Measurements from ENCODE around the gene ALK.

ALK gene

GRCh38 chr2:29212009-29212408 is 709.4 kb downstream of the ALK start:
- no peak for DNase-seq

GRCh38 chr2:29209551-29209950 is 711.8 kb downstream of the ALK start:
- DNase-seq = no peak

- no peak for DNase-seq
Measured at GRCh38 chr2:29207352-29208148, 713.8 kb downstream of the ALK start.

GRCh38 chr2:29206941-29207340 is 714.4 kb downstream of the ALK start:
- DNase-seq = no peak

- DNase-seq = no peak
Measured at GRCh38 chr2:29202819-29203495, 718.4 kb downstream of the ALK start.

GRCh38 chr2:29201979-29202378 is 719.4 kb downstream of the ALK start:
- no peak for DNase-seq

- DNase-seq = peak; percentile 68 to 82
Measured at GRCh38 chr2:29196792-29197788, 724.3 kb downstream of the ALK start.

- DNase-seq = no peak
Measured at GRCh38 chr2:29195796-29196195, 725.6 kb downstream of the ALK start.

GRCh38 chr2:29193681-29194080 is 727.7 kb downstream of the ALK start:
- DNase-seq = no peak

- no peak for DNase-seq
Measured at GRCh38 chr2:29193111-29193510, 728.3 kb downstream of the ALK start.

GRCh38 chr2:29192526-29192925 is 728.9 kb downstream of the ALK start:
- no peak for DNase-seq

- no peak for DNase-seq
Measured at GRCh38 chr2:29191817-29192216, 729.6 kb downstream of the ALK start.

- peak in 1 of 2 donors; percentile 14 for DNase-seq
Measured at GRCh38 chr2:29189052-29189451, 732.3 kb downstream of the ALK start.

- no peak for DNase-seq
Measured at GRCh38 chr2:29187926-29188325, 733.5 kb downstream of the ALK start.

GRCh38 chr2:29186817-29187216 is 734.6 kb downstream of the ALK start:
- no peak for DNase-seq

GRCh38 chr2:29184531-29184930 is 736.9 kb downstream of the ALK start:
- no peak for DNase-seq

GRCh38 chr2:29182920-29183319 is 738.5 kb downstream of the ALK start:
- DNase-seq = no peak

- DNase-seq = no peak
Measured at GRCh38 chr2:29182334-29182733, 739.1 kb downstream of the ALK start.

- DNase-seq = no peak
Measured at GRCh38 chr2:29175338-29175737, 746.0 kb downstream of the ALK start.

GRCh38 chr2:29174937-29175336 is 746.4 kb downstream of the ALK start:
- DNase-seq = no peak

- no peak for DNase-seq
Measured at GRCh38 chr2:29166242-29167039, 754.9 kb downstream of the ALK start.
